Fibroblast of lung (primary cell): ENCODE measurements around the gene ZBTB11. TPM values are rescaled to one million over a fixed set of nuclear protein-coding genes. Genes with fewer than 3 reads are reported as not detected.
A peak's percentile ranks its signal among the peaks of the same experiment; 100 is the strongest.
"Not testable (repeated sequence)": the region's sequence is repeated elsewhere in the genome, so short reads cannot be mapped to it uniquely, and the experiment has no call there.

Source experiments
- DNase-seq, 2 donors: peaks; one replicate each; pipeline versions ENCODE4 v3.0.0 to v3.0.0-alpha.2; 2010; ENCODE audit warnings: low read depth in 2 of 2
- H2AFZ ChIP-seq: 2 replicates; pipeline ENCODE4 v1.5.1; 2012; ENCODE audit warnings: low read length, control low read depth, inconsistent platforms
- H3K27ac ChIP-seq: 2 replicates; pipeline ENCODE4 v1.5.1; 2011; ENCODE audit warnings: low read length, control low read depth; ENCODE audit not compliant: insufficient read depth
- H3K27me3 ChIP-seq: 2 replicates; pipeline ENCODE4 v1.5.1; 2011; ENCODE audit warnings: mild to moderate bottlenecking, low read length; ENCODE audit not compliant: control insufficient read depth, insufficient read depth
- H3K36me3 ChIP-seq: 2 replicates; pipeline ENCODE4 v1.5.1; 2011; ENCODE audit warnings: low read length; ENCODE audit not compliant: control insufficient read depth, insufficient read depth
- H3K4me1 ChIP-seq: 2 replicates; pipeline ENCODE4 v1.5.1; 2011; ENCODE audit warnings: low read length; ENCODE audit not compliant: control insufficient read depth, insufficient read depth; ENCODE audit errors: extremely low read depth
- H3K4me2 ChIP-seq: 2 replicates; pipeline ENCODE4 v1.5.1; 2011; ENCODE audit warnings: low read length, control low read depth; ENCODE audit not compliant: insufficient read depth; ENCODE audit errors: extremely low read depth
- H3K4me3 ChIP-seq, 4 experiments: fragments of 200-600 bp in 1 of 4; sonication (generic) in 1 of 4; replicated peaks in 1 of 4; 2 replicates each; pipeline ENCODE4 v1.5.1; 2011 to 2016; ENCODE audit warnings: low read length in 4 of 4, low read depth in 3 of 4, mild to moderate bottlenecking in 3 of 4, control low read depth in 2 of 4, inconsistent platforms in 1 of 4, mixed read lengths in 1 of 4; ENCODE audit not compliant: insufficient read depth in 1 of 4; ENCODE audit errors: control extremely low read depth in 1 of 4
- H3K79me2 ChIP-seq: 2 replicates; pipeline ENCODE4 v1.5.1; 2012; ENCODE audit warnings: mild to moderate bottlenecking, low read length, inconsistent platforms; ENCODE audit not compliant: control insufficient read depth, insufficient read depth
- H3K9ac ChIP-seq: 2 replicates; pipeline ENCODE4 v1.5.1; 2011; ENCODE audit warnings: mild to moderate bottlenecking, low read length, control low read depth; ENCODE audit not compliant: insufficient read depth
- H3K9me3 ChIP-seq: 2 replicates; pipeline ENCODE4 v1.5.1; 2012; ENCODE audit warnings: low read depth, low read length; ENCODE audit not compliant: control insufficient read depth, insufficient read depth
- H4K20me1 ChIP-seq: 2 replicates; pipeline ENCODE4 v1.5.1; 2011; ENCODE audit warnings: low read length; ENCODE audit not compliant: control insufficient read depth, insufficient read depth; ENCODE audit errors: extremely low read depth
- CTCF ChIP-seq, 2 donors: IDR thresholded peaks in 1 of 2; conservative IDR thresholded peaks in 1 of 2; 1 replicate in 1 of 2; 2 replicates in 1 of 2; pipeline ENCODE4 v1.5.1; 2011 to 2012; ENCODE audit warnings: low read length in 2 of 2, control low read depth in 1 of 2, inconsistent platforms in 1 of 2, low read depth in 1 of 2, mild to moderate bottlenecking in 1 of 2
- EZH2 ChIP-seq: IDR thresholded peaks from 2 replicates; pipeline ENCODE4 v1.5.1; 2012; ENCODE audit warnings: low read length, control low read depth, mild to moderate bottlenecking; ENCODE audit errors: missing control alignments
- polyA plus RNA-seq, 2 donors: library from polyadenylated mRNA; depleted of rRNA in 1 of 2; stranded (reverse) in 1 of 2; unstranded in 1 of 2; fragments of >200 nt; gene quantifications; 2 replicates each; pipeline ENCODE4 v1.2.1, GENCODE V29; 2011 to 2012; ENCODE audit warnings: missing spikeins in 1 of 2
- total RNA-seq: library from RNA; depleted of rRNA; stranded (reverse); fragments of >200 nt; gene quantifications from 2 replicates; pipeline ENCODE4 v1.2.1, GENCODE V29; 2014

Gene ZBTB11
- total and polyA plus RNA-seq, 2 donors (not counting 1 experiment from before 2014, with no cell fraction given): 11.4 to 26.6 TPM

- Histone ChIP-seq H3K36me3 (peaks cover 18% of the 10 kb centered on the region), H3K27me3 (no peaks in the 10 kb centered on the region), H3K4me1 (peaks cover 6% of the 10 kb centered on the region), H4K20me1 (no peaks in the 10 kb centered on the region), H3K9me3 (no peaks in the 10 kb centered on the region), H3K4me3 (peak overlapping the region; percentile 46 to 99 (median 70)), H3K4me2 (peak overlapping the region; percentile 97), H3K9ac (peak overlapping the region; percentile 87), H3K79me2 (peaks cover 45% of the 10 kb centered on the region), H2AFZ (no peak overlapping the region), H3K27ac (peak overlapping the region; percentile 93)
- TF ChIP-seq CTCF (conservative IDR thresholded peaks at IDR 0.05 in 1 of 2, IDR thresholded peaks at IDR 0.05 in 1 of 2; ENCODE audit: low read depth in 1 of 2, low read length in 2 of 2): no peak
- no peak for TF ChIP-seq EZH2
- no peak for DNase-seq
Measured at GRCh38 chr3:101685050-101685400, 8.1 kb upstream of the ZBTB11 start.

GRCh38 chr3:101680466-101680865, 3.5 kb upstream of the ZBTB11 start:
- Histone ChIP-seq H3K4me1 (peaks cover 9% of the 10 kb centered on the region), H4K20me1 (no peaks in the 10 kb centered on the region), H3K9ac (no peak overlapping the region), H3K79me2 (peaks cover 42% of the 10 kb centered on the region), H3K4me3 (no peak overlapping the region), H2AFZ (no peak overlapping the region), H3K9me3 (no peaks in the 10 kb centered on the region), H3K4me2 (no peak overlapping the region), H3K36me3 (peaks cover 20% of the 10 kb centered on the region), H3K27ac (no peak overlapping the region), H3K27me3 (no peaks in the 10 kb centered on the region)
- no peak for DNase-seq
- no peak for TF ChIP-seq CTCF (conservative IDR thresholded peaks at IDR 0.05 in 1 of 2, IDR thresholded peaks at IDR 0.05 in 1 of 2; ENCODE audit: low read depth in 1 of 2, low read length in 2 of 2)
- no peak for TF ChIP-seq EZH2

- Histone ChIP-seq H3K79me2 (peaks cover 41% of the 10 kb centered on the region), H3K36me3 (peaks cover 15% of the 10 kb centered on the region)
- not testable (repeated sequence) for H3K4me1 ChIP-seq, H2AFZ ChIP-seq, H3K4me3 ChIP-seq, H3K27me3 ChIP-seq, H3K9ac ChIP-seq, H4K20me1 ChIP-seq, H3K27ac ChIP-seq, DNase-seq, H3K9me3 ChIP-seq, H3K4me2 ChIP-seq
Measured at GRCh38 chr3:101678837-101679236, 1.9 kb upstream of the ZBTB11 start.
